ENCODE measurements around the gene BICC1.

Gene BICC1

GRCh38 chr10:58806970-58807628 lies 294.4 kb downstream of the BICC1 start:
- Histone ChIP-seq H2AFZ (no peak overlapping the region), H3K27ac (no peak overlapping the region), H3K9me3 (ENCODE audit: control insufficient read depth, low read length) (no peaks in the 10 kb centered on the region), H3K27me3 (ENCODE audit: control insufficient read depth, insufficient read depth, low read length) (no peaks in the 10 kb centered on the region), H3K4me3 (ENCODE audit: low read depth, low read length) (no peak overlapping the region), H3K4me1 (no peaks in the 10 kb centered on the region), H3K79me2 (no peaks in the 10 kb centered on the region), H3K9ac (no peak overlapping the region), H3K4me2 (ENCODE audit: low read length) (no peak overlapping the region), H3K36me3 (ENCODE audit: control insufficient read depth, insufficient read depth, low read length) (no peaks in the 10 kb centered on the region)
- TF ChIP-seq CTCF (IDR thresholded peaks at IDR 0.05) = no peak

GRCh38 chr10:58807629-58808022 lies 295.0 kb downstream of the BICC1 start:
- no peaks in the 10 kb centered on the region for H3K27me3 ChIP-seq (ENCODE audit: control insufficient read depth, insufficient read depth, low read length)
- H3K4me1 ChIP-seq = no peaks in the 10 kb centered on the region
- no peak overlapping the region for H3K4me2 ChIP-seq (ENCODE audit: low read length)
- no peak overlapping the region for H3K27ac ChIP-seq
- H3K4me3 ChIP-seq (ENCODE audit: low read depth, low read length) = no peak overlapping the region
- H3K9me3 ChIP-seq (ENCODE audit: control insufficient read depth, low read length) = no peaks in the 10 kb centered on the region
- no peak overlapping the region for H3K9ac ChIP-seq
- H3K79me2 ChIP-seq = no peaks in the 10 kb centered on the region
- no peak for TF ChIP-seq CTCF (IDR thresholded peaks at IDR 0.05)
- no peak overlapping the region for H2AFZ ChIP-seq
- no peaks in the 10 kb centered on the region for H3K36me3 ChIP-seq (ENCODE audit: control insufficient read depth, insufficient read depth, low read length)

- no peak overlapping the region for H3K4me2 ChIP-seq (ENCODE audit: low read length)
- no peaks in the 10 kb centered on the region for H3K4me1 ChIP-seq
- H3K27ac ChIP-seq = no peak overlapping the region
These were observed 298.1 kb downstream of the BICC1 start for GRCh38 chr10:58810751-58811150.

GRCh38 chr10:58813573-58813972 lies 300.9 kb downstream of the BICC1 start:
- no peak overlapping the region for H3K4me2 ChIP-seq (ENCODE audit: low read length)
- no peak for TF ChIP-seq CTCF (IDR thresholded peaks at IDR 0.05)
- peak overlapping the region; percentile 39 for H2AFZ ChIP-seq

More at GRCh38 chr10:58810751-58811150, 298.1 kb downstream of the BICC1 start:
- H3K36me3 ChIP-seq (ENCODE audit: control insufficient read depth, insufficient read depth, low read length) = no peaks in the 10 kb centered on the region
- H3K27me3 ChIP-seq (ENCODE audit: control insufficient read depth, insufficient read depth, low read length) = no peaks in the 10 kb centered on the region
- H3K79me2 ChIP-seq = no peaks in the 10 kb centered on the region
- H3K9ac ChIP-seq = no peak overlapping the region
- no peaks in the 10 kb centered on the region for H3K9me3 ChIP-seq (ENCODE audit: control insufficient read depth, low read length)
- H3K4me3 ChIP-seq (ENCODE audit: low read depth, low read length) = no peak overlapping the region
- TF ChIP-seq CTCF (IDR thresholded peaks at IDR 0.05) = no peak
- no peak overlapping the region for H2AFZ ChIP-seq

GRCh38 chr10:58817201-58817846 lies 304.7 kb downstream of the BICC1 start:
- no peak overlapping the region for H2AFZ ChIP-seq
- no peak overlapping the region for H3K9ac ChIP-seq
- no peak for TF ChIP-seq CTCF (IDR thresholded peaks at IDR 0.05)
- H3K9me3 ChIP-seq (ENCODE audit: control insufficient read depth, low read length) = no peaks in the 10 kb centered on the region
- H3K4me3 ChIP-seq (ENCODE audit: low read depth, low read length) = no peak overlapping the region
- no peaks in the 10 kb centered on the region for H3K27me3 ChIP-seq (ENCODE audit: control insufficient read depth, insufficient read depth, low read length)
- no peak overlapping the region for H3K27ac ChIP-seq
- H3K4me1 ChIP-seq = no peaks in the 10 kb centered on the region
- no peak overlapping the region for H3K4me2 ChIP-seq (ENCODE audit: low read length)
- no peaks in the 10 kb centered on the region for H3K36me3 ChIP-seq (ENCODE audit: control insufficient read depth, insufficient read depth, low read length)
- no peaks in the 10 kb centered on the region for H3K79me2 ChIP-seq

More at GRCh38 chr10:58813573-58813972, 300.9 kb downstream of the BICC1 start:
- Histone ChIP-seq H3K36me3 (ENCODE audit: control insufficient read depth, insufficient read depth, low read length) (no peaks in the 10 kb centered on the region), H3K27ac (no peak overlapping the region), H3K27me3 (ENCODE audit: control insufficient read depth, insufficient read depth, low read length) (no peaks in the 10 kb centered on the region), H3K4me3 (ENCODE audit: low read depth, low read length) (no peak overlapping the region), H3K79me2 (no peaks in the 10 kb centered on the region), H3K4me1 (no peaks in the 10 kb centered on the region), H3K9me3 (ENCODE audit: control insufficient read depth, low read length) (no peaks in the 10 kb centered on the region), H3K9ac (no peak overlapping the region)

Measured in parathyroid adenoma (tissue), 2 donors.